Activated naive CD4-positive, alpha-beta T cell treated with anti-CD3 and anti-CD28 coated beads, Interleukin-2, amount 10 ng/mL, durations not matched to agents 7 days and 5 days (primary cell): ENCODE results near the gene TBX10.

ENCODE experiments used
- CTCF ChIA-PET: fragments of 350-600 bp; sonication (Branson Sonifier 250); formaldehyde crosslinking; loops from one replicate; lab custom pipeline; 2021; ENCODE audit warnings: antibody characterized with exemption; lab: Charles Lee
- DNase-seq: peaks from one replicate; pipeline ENCODE4 v3.0.0-alpha.2; 2020
- H3K27ac Mint-ChIP-seq: one replicate; pipeline ENCODE4 v1.8.0; 2021; ENCODE audit warnings: mild to moderate bottlenecking, moderate library complexity, mixed read lengths
- H3K27me3 Mint-ChIP-seq: one replicate; pipeline ENCODE4 v1.8.0; 2021; ENCODE audit warnings: mild to moderate bottlenecking, mixed read lengths
- H3K36me3 Mint-ChIP-seq: one replicate; pipeline ENCODE4 v1.8.0; 2021; ENCODE audit warnings: mixed read lengths
- H3K4me1 Mint-ChIP-seq: one replicate; pipeline ENCODE4 v1.8.0; 2021; ENCODE audit warnings: mixed read lengths
- H3K4me3 Mint-ChIP-seq: one replicate; pipeline ENCODE4 v1.8.0; 2021; ENCODE audit warnings: mild to moderate bottlenecking, moderate library complexity, mixed read lengths
- H3K9me3 Mint-ChIP-seq: one replicate; pipeline ENCODE4 v1.8.0; 2021; ENCODE audit warnings: mixed read lengths

Gene TBX10

DNA sequence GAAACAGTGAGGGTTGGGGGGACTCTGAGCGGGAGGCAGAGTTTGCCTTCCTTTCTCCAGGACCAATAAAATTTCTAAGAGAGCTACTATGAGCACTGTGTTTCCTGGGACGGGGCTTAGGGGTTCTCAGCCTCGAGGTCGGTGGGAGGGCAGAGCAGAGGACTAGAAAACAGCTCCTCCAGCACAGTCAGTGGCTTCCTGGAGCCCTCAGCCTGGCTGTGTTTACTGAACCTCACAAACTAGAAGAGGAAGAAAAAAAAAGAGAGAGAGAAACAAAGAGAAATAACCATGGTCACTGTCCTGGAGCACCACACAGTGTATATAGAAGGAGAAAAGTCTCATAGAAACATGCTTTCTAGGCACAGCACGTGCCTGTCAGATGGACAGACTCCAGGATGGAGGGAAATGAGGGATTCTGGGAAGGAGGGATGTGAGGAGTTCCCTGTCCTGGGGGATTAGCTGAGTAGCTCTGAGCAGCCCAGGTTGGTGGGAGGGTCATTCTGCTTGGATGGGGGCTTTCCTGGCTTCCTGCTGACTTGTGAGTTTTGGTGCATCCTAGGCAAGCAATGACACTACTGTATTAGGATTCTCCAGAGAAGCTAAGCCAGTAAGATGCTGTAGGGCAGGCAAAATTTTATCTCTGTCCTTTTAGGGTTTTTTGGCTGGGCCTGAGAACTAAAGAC, 52.9 kb downstream of the TBX10 start:
- peaks cover 17% of the 10 kb centered on the region for H3K36me3 Mint-ChIP-seq
- H3K4me1 Mint-ChIP-seq = peaks cover 37% of the 10 kb centered on the region
- H3K9me3 Mint-ChIP-seq = no peaks in the 10 kb centered on the region
- CTCF ChIA-PET = interaction anchor here (0.8 kb wide), 1 partner anchor 10 kb away, joined by 3 read pairs; no protein-coding TSS in a partner anchor
- no peak for DNase-seq
- peak overlapping the region; percentile 52 for H3K27ac Mint-ChIP-seq
- no peak overlapping the region for H3K4me3 Mint-ChIP-seq
- peaks cover 9% of the 10 kb centered on the region for H3K27me3 Mint-ChIP-seq

DNA sequence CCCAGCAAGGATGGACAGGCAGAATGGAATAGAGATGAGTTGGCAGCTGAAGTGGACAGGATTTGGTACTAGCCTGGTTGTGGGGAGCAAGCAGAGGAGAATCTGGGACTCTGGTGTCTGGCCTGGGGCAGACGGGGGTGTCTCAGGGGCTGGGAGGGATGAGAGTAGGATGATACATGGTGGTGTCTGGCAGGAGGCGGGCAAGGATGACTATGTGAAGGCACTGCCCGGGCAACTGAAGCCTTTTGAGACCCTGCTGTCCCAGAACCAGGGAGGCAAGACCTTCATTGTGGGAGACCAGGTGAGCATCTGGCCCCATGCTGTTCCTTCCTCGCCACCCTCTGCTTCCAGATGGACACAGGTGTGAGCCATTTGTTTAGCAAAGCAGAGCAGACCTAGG, 53.7 kb downstream of the TBX10 start:
- Mint-ChIP-seq H3K36me3 (peaks cover 17% of the 10 kb centered on the region), H3K4me3 (no peak overlapping the region), H3K4me1 (peaks cover 37% of the 10 kb centered on the region), H3K27ac (peak overlapping the region; percentile 82), H3K9me3 (no peaks in the 10 kb centered on the region), H3K27me3 (peaks cover 17% of the 10 kb centered on the region)
- CTCF ChIA-PET = interaction anchor here (3.2 kb wide), 1 partner anchor 29 kb away, joined by 10 read pairs; no protein-coding TSS in a partner anchor
- no peak for DNase-seq

DNA sequence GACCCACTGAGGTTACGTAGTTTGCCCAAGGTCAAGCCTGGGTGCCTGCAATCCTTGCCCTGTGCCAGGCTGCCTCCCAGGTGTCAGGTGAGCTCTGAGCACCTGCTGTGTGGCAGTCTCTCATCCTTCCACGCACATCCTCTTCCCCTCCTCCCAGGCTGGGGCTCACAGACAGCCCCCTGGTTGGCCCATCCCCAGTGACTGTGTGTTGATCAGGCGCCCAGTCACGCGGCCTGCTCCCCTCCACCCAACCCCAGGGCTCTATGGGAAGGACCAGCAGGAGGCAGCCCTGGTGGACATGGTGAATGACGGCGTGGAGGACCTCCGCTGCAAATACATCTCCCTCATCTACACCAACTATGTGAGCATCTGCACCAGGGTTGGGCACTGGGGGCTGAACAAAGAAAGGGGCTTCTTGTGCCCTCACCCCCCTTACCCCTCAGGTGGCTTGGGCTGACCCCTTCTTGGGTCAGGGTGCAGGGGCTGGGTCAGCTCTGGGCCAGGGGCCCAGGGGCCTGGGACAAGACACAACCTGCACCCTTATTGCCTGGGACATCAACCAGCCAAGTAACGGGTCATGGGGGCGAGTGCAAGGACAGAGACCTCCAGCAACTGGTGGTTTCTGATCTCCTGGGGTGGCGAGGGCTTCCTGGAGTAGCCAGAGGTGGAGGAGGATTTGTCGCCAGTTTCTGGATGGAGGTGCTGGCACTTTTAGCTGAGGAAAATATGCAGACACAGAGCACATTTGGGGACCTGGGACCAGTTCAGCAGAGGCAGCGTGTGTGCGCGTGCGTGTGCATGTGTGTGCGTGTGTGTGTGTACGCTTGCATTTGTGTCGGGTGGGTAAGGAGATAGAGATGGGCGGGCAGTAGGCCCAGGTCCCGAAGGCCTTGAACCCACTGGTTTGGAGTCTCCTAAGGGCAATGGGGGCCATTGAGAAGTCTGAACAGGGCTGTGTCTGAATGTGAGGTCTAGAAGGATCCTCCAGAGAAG, 54.4 kb downstream of the TBX10 start:
- Mint-ChIP-seq H3K36me3 (peaks cover 17% of the 10 kb centered on the region), H3K4me1 (peaks cover 40% of the 10 kb centered on the region), H3K9me3 (no peaks in the 10 kb centered on the region), H3K4me3 (peak overlapping the region; percentile 74), H3K27me3 (peaks cover 24% of the 10 kb centered on the region), H3K27ac (peak overlapping the region; percentile 82)
- DNase-seq = no peak
- CTCF ChIA-PET = interaction anchor here (1.3 to 3.2 kb wide), 2 partner anchors 13 to 29 kb away, joined by 3 to 10 read pairs; no protein-coding TSS in a partner anchor

DNA sequence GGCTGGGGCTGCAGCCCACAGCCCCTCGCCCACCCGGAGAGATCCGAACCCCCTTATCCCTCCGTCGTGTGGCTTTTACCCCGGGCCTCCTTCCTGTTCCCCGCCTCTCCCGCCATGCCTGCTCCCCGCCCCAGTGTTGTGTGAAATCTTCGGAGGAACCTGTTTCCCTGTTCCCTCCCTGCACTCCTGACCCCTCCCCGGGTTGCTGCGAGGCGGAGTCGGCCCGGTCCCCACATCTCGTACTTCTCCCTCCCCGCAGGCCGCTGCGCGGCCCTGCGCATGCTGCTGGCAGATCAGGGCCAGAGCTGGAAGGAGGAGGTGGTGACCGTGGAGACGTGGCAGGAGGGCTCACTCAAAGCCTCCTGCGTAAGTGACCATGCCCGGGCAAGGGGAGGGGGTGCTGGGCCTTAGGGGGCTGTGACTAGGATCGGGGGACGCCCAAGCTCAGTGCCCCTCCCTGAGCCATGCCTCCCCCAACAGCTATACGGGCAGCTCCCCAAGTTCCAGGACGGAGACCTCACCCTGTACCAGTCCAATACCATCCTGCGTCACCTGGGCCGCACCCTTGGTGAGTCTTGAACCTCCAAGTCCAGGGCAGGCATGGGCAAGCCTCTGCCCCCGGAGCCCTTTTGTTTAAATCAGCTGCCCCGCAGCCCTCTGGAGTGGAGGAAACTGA, 55.2 kb downstream of the TBX10 start:
- Mint-ChIP-seq H3K36me3 (peaks cover 17% of the 10 kb centered on the region), H3K9me3 (no peaks in the 10 kb centered on the region), H3K4me1 (peaks cover 47% of the 10 kb centered on the region), H3K4me3 (peak overlapping the region; percentile 74), H3K27ac (peak overlapping the region; percentile 67), H3K27me3 (peaks cover 33% of the 10 kb centered on the region)
- CTCF ChIA-PET = interaction anchor here (1.3 to 3.2 kb wide), 4 partner anchors 8 to 30 kb away, joined by 3 to 10 read pairs (median 6); no protein-coding TSS in a partner anchor
- DNase-seq = peak; percentile 62

DNA sequence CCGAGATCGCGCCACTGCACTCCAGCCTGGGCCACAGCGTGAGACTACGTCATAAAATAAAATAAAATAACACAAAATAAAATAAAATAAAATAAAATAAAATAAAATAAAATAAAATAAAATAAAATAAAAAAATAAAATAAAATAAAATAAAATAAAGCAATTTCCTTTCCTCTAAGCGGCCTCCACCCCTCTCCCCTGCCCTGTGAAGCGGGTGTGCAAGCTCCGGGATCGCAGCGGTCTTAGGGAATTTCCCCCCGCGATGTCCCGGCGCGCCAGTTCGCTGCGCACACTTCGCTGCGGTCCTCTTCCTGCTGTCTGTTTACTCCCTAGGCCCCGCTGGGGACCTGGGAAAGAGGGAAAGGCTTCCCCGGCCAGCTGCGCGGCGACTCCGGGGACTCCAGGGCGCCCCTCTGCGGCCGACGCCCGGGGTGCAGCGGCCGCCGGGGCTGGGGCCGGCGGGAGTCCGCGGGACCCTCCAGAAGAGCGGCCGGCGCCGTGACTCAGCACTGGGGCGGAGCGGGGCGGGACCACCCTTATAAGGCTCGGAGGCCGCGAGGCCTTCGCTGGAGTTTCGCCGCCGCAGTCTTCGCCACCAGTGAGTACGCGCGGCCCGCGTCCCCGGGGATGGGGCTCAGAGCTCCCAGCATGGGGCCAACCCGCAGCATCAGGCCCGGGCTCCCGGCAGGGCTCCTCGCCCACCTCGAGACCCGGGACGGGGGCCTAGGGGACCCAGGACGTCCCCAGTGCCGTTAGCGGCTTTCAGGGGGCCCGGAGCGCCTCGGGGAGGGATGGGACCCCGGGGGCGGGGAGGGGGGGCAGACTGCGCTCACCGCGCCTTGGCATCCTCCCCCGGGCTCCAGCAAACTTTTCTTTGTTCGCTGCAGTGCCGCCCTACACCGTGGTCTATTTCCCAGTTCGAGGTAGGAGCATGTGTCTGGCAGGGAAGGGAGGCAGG, 56.0 kb downstream of the TBX10 start, which contains the start of gene GSTP1:
Gene GSTP1 (plus strand): TSS at position 566 of the 958 bp plus-strand sequence. CDS start 32 bp downstream, at position 598.
- peaks cover 51% of the 10 kb centered on the region for H3K4me1 Mint-ChIP-seq
- DNase-seq = peak; percentile 84
- peak within 1 kb of the TSS; percentile 89 for H3K27ac Mint-ChIP-seq
- H3K9me3 Mint-ChIP-seq = no peaks in the 10 kb centered on the region
- peaks cover 39% of the 10 kb centered on the region for H3K27me3 Mint-ChIP-seq
- peak within 1 kb of the TSS; percentile 95 for H3K4me3 Mint-ChIP-seq
- CTCF ChIA-PET = interaction anchor here (1.2 to 3.2 kb wide), 7 partner anchors 8 to 46 kb away, joined by 3 to 10 read pairs (median 5); partner anchors contain the start of gene NUDT8
- peaks cover 17% of the 10 kb centered on the region for H3K36me3 Mint-ChIP-seq

DNA sequence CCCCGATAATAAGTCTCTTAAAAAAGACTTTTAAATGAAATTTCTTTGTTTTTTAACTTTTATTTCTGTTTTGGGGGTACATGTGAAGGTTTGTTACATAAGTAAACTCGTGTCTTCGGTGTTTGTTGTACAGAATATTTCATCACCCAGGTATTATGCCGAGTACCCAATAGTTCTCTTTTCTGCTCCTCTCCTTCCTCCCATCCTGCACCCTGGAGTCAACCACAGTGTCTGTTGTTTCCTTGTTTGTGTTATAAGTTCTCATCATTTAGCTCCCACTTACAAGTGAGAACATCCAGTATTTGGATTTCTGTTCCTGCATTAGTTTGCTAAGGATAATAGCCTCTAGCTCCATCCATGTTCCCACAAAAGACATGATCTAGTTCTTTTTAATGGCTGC, 57.6 kb downstream of the TBX10 start:
- peaks cover 51% of the 10 kb centered on the region for H3K4me1 Mint-ChIP-seq
- H3K27ac Mint-ChIP-seq = no peak overlapping the region
- DNase-seq = no peak
- peaks cover 54% of the 10 kb centered on the region for H3K27me3 Mint-ChIP-seq
- peak overlapping the region; percentile 95 for H3K4me3 Mint-ChIP-seq
- peaks cover 16% of the 10 kb centered on the region for H3K36me3 Mint-ChIP-seq
- H3K9me3 Mint-ChIP-seq = no peaks in the 10 kb centered on the region
- CTCF ChIA-PET = interaction anchor here (1.0 to 2.2 kb wide), 4 partner anchors 10 to 236 kb away, joined by 3 to 7 read pairs (median 4); no protein-coding TSS in a partner anchor

DNA sequence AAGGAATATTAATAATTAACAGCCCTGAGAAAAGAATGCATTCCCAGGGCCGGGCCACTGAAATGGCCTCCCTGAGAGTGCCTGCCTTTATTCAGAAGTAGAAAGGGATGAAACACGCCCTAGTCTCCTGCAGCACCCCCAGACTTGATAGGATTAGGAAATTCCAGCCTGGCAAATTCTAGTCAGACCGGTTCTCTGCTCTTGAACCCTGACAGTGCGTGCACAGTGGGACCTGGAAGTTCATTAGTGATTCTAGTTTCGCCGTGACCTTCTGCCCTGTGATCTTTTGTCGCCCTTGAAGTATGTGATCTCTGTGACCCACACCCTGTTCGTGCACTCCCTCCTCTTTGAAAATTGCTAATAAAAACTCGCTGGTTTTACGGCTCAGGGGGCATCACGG, 58.1 kb downstream of the TBX10 start:
- Mint-ChIP-seq H3K27ac (no peak overlapping the region), H3K36me3 (peaks cover 10% of the 10 kb centered on the region), H3K4me1 (peaks cover 46% of the 10 kb centered on the region), H3K27me3 (peaks cover 59% of the 10 kb centered on the region), H3K4me3 (peak overlapping the region; percentile 21), H3K9me3 (no peaks in the 10 kb centered on the region)
- CTCF ChIA-PET = no interaction called here
- no peak for DNase-seq
